GM21786 (cell line): ENCODE data around the gene AQP2.

Experiments
- ATAC-seq: cut with Tn5 transposase; IDR thresholded peaks from one replicate; pipeline ENCODE4 v1.9.1; 2021; ENCODE audit not compliant: unreplicated experiment

The AQP2 gene

DNA sequence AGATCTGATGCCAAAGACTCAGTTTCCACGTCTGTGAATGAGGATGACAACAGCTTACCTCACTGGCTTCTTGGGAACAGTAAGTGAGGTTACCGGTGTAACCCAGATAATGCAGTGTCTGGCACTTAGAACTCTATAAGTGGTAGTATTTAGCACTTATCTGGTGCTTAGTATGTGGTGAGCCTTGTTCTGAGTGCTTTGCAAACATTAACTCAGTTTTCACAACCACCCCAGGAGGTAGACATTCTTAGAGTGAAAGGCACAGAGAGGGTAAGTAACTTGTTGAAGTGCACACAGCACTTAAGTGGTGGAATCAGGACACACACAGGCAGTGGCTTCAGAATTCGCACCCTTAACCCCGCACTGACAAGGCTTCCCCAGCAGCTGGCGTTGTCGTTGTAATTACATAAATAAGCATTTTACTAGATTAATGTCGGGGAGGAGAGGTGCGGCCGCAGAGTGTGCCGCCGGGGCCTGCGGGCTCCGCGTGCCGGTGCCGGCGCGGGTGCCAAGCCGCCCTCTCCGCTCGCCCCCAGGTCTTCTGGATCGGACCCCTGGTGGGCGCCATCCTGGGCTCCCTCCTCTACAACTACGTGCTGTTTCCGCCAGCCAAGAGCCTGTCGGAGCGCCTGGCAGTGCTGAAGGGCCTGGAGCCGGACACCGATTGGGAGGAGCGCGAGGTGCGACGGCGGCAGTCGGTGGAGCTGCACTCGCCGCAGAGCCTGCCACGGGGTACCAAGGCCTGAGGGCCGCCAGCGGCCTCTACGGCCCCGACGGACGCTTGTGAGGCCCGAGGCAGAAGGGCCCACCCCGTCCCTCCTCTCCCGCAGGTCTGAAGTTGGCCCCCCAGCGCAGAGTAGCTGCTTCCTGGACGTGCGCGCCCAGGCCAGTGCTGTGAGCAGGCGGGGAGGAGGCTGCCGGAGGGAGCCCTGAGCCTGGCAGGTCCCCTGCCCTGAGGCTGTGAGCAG, 4.6 kb downstream of the AQP2 start:
- no peak for ATAC-seq

- ATAC-seq: no peak
Observed at GRCh38 chr12:49955899-49956662, 5.5 kb downstream of the AQP2 start.

DNA sequence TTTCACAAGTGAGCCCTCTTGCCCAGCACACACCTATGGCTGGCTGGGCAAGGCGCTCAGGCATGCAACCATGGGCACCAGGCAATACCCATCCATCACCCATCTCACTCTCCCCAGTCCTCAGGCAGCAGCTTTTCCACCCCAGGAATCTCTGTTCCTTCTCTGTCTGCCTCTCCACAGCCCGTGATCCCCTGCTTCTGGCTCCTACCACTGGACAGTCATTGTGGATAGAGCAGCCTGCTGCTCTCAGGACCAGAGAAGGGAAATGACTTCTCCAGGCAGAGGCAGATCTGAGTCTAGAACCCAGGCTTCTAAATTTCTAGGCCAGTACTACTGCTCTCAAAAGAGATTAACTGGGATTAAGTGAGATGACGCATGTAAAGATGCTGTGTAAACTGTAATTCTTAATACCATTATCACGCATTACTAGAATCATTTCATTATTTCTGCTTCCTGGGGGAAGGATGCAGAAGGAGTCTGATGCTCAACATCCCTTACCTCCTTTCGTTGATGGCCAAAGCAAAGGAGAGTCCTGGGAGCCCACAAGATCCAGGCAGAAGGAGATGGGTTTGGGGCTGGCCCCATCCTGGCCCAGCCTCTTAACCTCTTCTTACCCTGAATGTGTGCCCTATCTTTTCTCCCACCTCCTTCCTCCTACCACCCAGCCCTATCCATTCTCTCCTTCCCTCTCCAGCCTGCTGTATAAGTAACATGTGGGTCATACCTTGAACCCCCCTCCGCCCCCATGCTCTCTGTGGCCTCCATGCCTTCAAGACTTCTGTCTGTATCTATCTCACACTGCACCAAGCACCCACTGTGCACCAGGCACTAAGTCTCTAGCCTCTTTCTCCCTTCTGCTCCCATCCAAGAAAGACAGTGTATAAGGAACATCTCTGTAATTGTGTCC, 6.4 kb downstream of the AQP2 start:
- no peak for ATAC-seq

DNA sequence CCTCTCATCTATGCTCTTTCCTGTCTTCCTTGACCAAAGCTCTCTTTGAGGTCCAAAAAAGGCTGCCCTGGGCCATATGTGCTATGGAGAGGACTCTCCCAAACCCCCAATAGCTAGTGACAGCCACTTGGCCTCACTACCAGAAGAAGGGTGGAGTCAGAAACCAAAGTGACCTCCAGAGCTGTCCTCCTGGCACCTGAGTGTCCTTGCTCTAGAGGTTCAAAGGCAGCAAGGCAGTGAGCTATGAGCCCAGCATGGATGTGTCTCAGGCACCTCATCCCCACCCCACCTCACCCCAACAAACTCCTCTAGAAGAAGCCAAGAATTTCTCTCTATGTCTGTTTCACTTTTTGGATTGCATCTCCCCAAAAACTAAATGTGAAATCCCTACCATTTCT, 7.0 kb downstream of the AQP2 start:
- ATAC-seq: no peak

- no peak for ATAC-seq
Observed at GRCh38 chr12:49959685-49960473, 9.3 kb downstream of the AQP2 start.

DNA sequence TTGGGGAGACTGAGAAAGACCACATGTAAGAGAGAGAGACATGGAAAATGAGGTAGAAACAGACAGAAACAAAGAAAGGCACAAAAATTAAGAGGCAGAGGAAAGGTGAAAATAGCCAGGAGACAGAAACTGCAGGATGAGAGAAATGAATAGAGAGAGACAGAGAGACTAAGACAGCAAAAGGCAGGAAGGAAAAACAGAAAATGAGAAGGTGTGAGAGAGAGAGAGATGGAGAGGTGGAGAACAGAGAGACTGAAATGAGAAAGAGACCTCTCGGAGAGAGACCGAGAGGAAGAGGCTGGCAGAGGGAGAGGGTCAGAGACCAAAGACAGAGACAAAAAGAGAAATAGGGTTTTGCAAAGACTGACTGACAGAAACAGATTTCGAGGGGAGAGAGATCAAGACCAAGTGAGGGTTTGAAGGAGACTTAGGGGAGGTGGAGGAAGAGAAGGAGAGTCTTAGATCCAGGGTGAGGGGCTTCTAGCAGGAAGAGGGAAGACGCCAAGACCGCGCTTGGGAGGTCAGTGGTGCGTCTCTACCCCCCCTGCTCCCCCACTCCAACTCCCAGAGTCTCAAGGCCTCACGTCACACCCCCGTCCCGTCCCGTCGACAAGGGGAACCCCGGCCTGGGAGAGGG, 10.1 kb downstream of the AQP2 start:
- no peak for ATAC-seq

GRCh38 chr12:49961111-49961922, 10.8 kb downstream of the AQP2 start, which contains the start of gene AQP5:
Gene AQP5, plus strand, starts transcription at chr12:49961872. Its CDS starts 146 bp downstream, at chr12:49962018.
- no peak for ATAC-seq

- no peak for ATAC-seq
Observed at GRCh38 chr12:49961993-49962764, 11.6 kb downstream of the AQP2 start.

GRCh38 chr12:49962861-49963765, 12.6 kb downstream of the AQP2 start:
- ATAC-seq: no peak

- ATAC-seq: no peak
Observed at GRCh38 chr12:49963976-49964815, 13.7 kb downstream of the AQP2 start.

- ATAC-seq: no peak
Observed at GRCh38 chr12:49964849-49965624, 14.5 kb downstream of the AQP2 start.

DNA sequence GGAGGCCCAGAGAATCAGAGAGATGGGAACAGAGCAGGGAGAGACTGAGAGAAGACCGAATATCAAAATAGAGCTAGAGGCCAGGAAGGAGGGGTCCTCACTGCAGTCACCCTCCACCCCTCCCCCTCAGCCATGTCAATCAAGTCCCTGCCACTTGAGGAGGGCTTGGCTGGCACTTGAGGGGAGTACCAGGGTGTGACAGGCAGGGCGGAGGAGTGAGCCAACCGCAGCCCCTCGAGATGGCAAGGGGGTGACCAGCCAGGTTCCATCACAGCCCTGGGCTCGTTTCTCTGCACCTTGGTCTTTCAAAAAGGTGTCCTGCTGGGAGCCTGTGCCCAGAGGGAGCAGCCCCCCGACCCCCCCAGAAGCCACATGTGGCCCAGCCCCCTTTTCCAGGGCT, 15.3 kb downstream of the AQP2 start:
- no peak for ATAC-seq

GRCh38 chr12:49966511-49967041, 16.0 kb downstream of the AQP2 start:
- no peak for ATAC-seq

- peak; percentile 67 for ATAC-seq
Observed at GRCh38 chr12:49967042-49967776, 16.7 kb downstream of the AQP2 start.
